ELR (cell line): ENCODE results near the gene FAM181A.
A peak's percentile ranks its signal among the peaks of the same experiment; 100 is the strongest.

Experiments used
- DNase-seq: peaks from one replicate; pipeline ENCODE4 v3.0.0-alpha.2; 2015; ENCODE audit warnings: low read depth

Gene FAM181A

DNA sequence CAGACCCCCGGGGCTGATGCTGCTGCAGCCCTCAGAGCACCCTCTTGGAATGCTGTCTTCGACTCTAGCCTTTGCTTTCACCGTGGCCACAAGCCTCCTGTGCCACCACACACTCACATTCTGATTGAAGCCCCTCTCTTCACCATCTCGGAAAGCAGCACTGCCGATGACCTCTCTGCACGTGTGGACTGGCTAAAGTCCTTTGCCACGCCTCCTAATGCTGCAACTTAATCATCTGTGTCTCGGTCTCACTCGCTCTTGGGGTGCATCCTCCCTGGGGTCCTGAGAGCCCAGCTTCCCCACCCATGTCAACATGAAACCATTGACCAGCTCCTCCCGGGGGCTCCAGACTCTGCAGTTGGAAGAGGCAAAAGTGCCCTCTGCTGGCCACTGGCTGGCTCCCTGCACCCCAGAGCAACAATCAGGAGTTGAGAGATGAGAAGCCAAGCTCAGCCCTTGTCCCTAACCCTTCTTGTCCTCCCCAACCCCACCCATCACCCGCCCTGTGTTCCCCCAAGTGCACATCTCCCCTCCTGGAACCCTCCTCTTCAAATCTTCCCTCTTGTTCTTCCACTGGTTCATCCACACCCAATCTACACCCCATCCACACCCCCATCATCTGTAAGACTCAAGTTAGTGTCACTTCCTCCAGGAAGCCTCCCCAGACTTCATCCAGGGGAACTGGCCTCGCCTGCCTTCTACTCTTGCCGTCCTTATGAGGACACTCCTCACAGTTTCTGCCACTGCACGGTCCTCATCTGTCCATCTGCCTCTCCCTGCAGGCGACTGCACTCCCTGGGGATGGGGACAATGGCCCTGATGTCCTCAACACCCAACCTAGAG lies 23.6 kb upstream of the FAM181A start:
- peak; percentile 39 for DNase-seq

DNA sequence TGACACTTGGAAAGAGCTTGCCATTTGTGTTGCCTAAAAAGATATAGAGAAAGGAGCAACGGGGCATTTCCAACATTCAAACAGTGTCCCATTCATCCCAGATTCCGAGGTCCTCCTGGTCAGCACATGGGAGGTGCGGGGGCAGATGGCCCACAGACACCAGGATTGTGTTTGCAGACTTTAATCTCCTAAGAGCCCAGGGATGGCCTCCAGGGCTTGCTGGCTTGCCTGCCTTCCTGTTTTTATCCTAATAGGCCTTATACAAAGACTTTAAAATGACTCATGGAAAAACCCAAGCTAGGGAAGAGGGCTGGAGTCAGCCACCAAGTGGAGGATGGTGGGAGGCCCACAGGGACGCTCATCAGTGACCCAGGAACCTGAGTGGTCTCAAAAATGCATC lies 21.5 kb upstream of the FAM181A start:
- DNase-seq: peak; percentile 31

DNA sequence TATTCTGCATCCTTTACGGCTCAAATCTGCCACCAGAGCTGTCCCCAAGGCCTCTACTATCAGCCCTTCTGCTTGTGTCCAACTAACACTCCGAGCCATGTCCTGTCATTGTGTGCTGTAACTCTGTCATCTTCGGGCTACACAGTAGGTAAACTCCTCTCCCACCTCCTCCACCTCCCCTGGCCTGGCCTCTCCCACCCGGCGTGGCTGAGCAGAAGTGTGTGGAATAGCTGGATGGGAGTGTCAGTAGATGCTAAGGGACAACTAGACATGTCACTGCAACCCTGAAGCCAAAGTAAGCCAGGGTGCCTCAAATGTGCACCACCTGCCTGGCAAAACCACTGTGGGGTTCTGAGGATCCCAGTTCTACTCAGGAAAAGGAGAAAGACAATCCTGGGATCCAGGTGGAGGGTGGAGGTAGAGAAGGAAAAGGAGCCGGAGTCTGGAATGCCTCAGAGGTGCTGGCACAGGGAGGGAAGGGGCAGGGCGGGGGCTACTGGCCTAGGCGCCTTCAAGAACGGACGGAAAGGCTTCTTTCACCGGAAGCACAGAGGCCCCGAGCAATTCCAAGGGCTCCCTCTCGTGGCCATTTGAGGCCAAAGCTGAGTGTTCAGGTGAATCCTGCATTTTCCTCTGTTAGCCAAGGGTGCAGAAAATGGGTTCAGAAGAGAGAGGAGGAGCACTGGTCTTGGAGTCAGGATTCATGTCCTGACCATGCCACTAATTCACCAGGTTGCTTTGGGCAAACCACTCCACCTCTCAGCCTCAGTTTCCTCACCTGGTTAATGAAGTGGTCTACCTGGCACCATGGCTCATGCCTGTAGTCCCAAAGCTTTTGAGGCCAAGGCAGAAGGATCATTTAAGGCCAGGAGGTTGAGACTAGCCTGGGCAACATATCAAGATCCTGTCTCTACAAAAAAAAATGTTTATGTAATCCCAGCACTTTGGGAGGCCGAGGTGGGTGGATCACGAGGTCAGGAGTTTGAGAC lies 20.5 kb upstream of the FAM181A start:
- DNase-seq: peak; percentile 75

DNA sequence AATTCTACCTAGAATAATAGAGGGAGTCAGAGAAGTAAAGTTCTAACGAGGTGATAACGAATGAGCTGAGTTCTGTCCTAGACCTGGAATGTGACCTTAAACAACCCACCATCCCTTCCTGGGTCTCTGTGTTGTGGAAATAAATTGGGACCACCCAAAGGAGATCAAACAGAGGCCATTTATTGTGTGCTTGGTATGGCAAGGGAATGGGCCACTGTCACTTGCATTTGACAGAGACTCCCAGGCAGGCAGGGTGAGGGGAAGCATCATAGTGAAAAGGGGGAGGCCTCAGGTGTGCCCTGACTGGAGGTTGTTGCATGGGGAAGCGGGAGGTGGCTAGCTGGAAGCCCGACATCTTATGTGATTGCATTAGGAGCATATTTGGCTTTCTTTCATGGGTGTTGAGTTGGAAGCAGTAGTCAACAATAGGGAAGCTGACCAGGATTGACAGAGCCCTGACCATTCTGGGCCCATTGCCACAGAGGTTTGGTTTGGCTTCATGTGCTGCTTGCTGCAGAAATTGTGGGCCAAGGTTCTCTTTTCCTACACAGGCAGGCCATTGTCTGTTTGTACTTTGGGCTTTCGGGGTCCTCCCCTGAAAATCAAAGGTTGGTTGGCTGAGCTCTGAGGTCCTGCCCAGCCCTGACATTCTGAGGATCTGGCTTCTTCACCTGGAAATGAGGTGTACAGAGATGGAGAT lies 17.6 kb upstream of the FAM181A start:
- no peak for DNase-seq

DNA sequence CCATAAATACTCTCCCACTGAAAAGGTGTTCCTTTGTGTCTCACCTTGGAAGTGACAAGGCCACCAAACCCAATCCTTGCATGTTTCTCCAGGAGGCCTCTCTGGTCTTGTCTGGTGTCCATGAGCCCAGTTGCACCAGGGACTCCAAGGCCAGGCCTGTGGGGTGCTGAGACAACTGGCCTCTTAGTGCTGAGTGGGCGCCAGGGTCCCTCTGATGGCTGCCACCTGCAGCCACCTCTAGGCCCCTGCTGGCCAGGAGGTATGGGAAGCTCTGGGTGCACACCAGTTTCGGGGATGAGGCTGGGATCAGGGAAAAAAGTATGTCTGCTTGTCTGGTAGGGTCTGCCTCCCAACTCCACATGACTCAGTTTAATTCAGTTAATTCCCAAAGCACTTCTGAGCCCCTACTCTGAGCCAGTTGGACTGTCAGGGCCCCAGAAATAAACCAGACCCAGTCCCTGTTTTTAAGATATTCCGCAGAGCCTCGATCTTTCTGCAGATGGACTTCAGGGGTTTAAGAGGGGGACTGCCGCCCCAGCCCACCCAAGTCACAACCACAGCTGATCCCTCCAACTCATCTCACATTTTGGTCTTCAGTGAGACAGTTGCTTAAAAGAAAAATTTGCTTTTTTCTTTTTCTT lies 15.0 kb upstream of the FAM181A start:
- DNase-seq: no peak

DNA sequence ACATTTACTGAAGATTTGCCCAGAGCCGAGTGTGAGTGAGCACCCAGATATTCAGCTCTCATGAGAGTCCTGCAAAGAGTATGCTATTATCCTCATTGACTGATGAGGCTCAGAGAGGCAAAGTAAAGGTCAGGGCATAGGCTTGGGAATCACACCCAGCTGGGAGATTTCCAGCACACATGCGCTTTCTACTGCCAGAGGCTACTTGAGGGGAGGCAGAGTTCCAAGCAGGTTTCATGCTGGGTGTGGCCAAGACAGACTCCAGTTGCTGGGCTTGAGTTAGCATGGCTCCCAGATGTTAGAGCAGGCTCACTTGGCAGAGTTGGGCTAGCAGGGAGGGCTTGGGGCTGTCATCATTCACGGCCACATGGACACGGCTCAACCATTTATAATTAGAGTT lies 14.4 kb upstream of the FAM181A start:
- DNase-seq: no peak

DNA sequence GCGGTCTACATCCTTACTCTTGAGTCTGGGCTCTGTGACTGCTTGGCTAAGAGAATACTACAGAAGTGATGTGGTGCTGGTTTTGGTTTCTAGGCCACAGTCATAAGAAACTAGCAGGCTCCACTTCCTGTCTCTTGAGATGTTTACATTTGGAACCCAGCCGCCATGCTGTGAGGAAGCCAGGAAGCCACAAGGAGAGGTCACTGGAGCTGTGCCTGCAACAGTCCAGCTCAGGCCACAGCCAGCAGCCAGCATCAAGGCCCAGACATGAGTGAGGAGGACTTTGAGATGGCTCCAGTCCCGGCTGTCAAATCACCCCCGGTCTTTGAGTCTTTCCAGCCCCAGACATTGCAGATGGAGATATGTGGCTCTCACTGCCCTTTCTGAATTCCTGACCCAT lies 12.9 kb upstream of the FAM181A start:
- DNase-seq: peak; percentile 23

DNA sequence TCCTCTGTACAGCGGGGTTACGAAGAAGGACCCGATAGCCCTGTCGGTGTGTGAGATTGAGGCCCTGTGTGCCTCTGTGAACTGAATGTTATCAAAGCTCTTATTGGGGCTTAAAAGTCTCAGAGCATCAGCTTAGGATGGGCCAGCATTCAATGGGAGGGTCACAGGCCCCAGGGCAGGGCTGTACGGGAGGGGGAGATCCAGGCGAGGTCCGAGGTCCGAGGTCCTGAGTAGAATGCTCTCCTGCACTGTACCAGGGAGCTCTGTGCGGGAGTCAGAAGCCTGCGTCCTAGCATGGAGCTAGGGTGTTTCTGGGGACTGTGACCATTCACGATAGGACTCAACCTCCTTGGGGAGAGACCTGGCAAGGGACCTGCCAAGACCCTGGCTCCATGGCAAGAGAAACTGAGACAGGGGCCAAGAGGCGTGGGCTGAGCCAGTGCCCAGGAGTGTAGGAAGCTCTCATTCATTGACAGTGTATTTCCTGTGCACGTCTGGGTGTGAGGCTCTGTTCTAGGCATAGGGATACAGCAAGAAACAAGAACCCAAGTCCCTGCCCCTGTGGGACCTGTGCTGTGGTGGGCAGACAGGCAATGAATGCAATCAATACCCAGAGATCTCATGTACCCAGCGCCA lies 12.0 kb upstream of the FAM181A start:
- no peak for DNase-seq

DNA sequence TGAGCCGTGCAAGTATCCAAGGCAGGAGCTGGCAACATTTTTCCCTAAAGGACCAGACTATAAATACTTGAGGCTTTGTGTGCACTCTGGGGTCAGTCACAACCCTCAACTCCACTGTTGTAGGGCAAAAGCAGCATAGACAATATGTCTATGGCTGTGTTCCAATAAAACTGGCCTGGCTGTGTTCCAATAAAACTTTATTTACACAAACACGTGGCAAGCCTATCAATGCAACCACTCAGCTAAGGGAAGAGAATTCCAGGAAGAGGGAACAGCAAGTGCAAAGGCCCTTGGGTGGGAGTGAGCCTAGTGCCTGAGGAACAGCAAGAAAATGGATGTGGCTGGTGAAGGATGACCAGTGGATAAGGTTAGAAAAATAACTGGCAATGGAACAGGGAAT lies 11.3 kb upstream of the FAM181A start:
- no peak for DNase-seq

DNA sequence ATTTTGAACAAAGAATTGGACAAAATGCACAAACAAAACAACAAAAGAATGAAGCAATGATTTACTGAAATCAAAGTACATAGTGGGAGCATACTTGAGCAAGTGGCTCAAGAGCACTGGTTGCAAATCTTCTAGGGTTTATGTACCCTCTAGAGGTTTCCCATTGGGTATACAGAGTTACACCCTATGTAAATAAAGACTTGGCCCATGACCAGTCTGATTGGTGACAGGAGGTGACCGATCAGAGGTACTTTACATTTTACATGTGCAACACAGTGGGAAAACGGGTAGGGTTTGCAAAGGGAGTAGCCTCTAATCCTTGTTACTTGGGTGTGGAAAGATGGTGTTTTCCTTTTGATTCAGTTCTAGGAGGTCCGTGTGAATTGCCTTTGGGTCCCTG lies 10.6 kb upstream of the FAM181A start:
- DNase-seq: no peak

DNA sequence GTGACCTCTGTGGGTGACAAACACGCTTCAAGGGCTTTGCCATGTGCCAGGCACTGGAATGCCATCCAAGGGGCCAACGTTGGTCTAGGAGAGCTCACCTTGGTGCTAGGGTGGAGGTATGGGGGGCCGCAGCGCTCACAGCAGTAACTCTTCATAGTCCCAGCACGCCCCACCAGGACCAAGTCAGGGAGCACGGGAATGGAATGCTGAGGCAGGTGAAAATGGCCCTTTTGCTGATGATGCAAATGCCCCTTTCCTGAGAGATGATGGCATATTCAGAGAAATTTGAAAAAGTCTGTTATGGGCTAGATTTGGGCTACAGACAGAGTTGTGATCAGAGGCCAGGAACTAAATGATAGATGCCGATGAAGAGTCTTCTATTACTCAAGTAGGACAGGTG lies 10.0 kb upstream of the FAM181A start:
- no peak for DNase-seq

DNA sequence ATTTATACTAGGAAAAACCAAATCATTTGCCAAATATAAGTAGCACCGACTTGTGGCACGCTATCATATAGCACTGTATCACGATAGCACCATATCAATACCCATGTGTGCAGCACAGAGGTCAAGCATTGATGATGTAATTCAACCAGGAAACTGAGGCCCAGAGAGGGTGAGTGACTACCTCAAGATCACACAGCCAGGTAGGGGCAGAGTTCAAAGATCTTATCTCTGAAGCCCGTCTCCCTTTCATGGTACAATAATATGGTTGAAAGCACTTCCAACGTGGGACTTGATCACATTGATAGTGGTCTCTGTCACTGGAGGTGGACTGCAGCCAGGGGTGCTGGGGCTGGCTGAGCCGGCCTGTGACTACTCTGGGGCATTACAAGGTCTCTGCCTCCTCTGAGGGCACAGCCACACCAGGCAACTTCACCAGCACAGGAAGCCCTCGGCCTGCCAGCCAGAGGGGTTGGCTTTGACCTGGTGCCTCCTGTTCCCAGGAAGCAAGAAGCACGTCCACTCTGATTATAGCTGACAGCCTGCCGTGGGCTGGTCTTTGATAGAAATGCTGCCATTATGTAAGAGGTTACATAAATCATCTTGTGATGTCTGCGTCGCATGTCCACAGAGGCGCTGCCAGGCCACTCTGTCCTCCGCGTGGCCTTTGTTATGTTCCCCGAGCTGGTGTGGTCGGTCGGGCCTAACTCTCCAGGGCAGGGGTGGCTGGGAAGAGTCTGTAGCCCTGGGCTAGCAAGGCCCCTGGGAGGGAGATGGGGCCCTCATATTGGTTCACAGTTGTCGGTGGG lies 5.9 kb upstream of the FAM181A start:
- DNase-seq: no peak

DNA sequence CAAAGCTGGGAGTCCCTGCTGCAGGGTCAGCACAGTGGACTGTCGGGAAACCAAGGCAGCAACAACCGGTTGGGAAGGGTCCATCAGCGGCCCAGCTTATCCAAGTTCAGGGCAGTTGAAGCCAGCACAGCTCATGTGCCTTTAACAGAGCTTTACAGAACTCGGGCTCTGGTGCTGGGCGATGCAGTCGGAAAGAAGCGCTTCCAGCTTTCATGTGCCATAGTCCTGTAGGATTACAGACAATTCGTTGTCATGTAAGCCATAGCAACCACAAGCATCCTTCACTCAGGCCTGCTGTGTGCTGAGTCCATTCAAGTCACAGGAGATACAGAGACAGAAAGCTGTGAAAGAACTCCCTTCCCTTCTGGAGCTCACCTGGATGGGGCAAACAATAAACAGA lies 3.5 kb upstream of the FAM181A start:
- DNase-seq: no peak

DNA sequence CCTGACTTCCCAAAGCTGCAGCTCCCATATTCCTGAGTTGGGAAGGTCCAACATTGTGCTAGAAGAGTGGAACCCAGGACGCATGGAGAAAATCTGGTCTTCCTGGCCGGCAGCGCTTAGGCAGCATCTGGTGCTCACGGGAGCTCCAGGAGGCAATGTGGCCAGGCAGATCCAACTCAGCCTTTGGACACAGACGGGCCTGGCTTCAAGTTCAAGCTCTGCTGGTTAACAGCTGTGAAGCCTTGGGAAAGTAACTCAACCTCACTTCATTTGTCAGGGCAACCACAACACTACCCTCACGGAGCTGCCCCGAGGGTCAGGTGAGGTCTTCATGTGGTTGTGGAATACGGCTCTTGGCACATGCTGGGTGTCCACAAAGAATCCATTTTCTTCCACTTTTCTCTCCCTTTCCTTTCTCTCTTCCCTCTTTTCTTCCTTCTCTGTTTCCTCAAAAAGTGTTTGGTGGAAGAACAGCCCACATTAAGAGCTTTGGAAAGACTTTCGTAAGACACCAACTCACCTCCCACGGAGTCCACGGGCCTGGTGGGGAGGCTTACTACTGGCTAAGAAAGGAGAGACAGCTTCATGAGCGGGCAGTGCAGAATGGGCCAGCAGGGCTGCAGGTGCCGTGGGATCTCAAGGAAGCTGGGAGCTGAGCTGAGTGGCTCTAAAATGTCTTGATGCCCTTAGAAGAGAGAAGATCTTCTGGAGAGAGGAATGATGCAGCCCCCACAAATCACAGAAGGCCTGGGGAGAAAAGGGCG lies 2.4 kb upstream of the FAM181A start:
- DNase-seq: no peak

DNA sequence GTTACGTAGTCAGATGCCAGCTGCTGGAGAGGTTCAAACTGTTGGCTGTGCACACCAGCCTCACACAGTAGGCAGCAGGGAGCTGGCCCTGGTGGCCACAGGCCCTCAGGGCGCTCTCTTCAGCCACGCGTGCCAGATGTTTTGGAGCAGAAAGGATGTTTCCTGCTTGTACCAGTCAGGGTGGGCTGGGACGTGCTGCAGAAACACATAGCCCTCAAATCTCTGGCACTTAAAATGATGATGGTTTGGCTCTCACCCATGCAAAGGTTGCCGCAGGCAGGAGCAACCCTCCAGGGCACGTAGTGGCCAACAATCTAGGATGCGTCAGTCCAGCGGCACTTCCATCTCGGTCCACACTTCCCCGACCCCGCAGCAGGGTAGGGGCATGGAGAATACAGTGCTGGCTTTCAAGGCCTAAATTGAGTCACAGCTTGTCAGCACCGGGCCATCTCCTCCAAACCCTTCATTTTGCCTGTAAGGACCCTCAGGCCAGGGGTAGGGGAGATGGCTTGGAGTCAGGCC lies 1.7 kb upstream of the FAM181A start:
- no peak for DNase-seq

DNA sequence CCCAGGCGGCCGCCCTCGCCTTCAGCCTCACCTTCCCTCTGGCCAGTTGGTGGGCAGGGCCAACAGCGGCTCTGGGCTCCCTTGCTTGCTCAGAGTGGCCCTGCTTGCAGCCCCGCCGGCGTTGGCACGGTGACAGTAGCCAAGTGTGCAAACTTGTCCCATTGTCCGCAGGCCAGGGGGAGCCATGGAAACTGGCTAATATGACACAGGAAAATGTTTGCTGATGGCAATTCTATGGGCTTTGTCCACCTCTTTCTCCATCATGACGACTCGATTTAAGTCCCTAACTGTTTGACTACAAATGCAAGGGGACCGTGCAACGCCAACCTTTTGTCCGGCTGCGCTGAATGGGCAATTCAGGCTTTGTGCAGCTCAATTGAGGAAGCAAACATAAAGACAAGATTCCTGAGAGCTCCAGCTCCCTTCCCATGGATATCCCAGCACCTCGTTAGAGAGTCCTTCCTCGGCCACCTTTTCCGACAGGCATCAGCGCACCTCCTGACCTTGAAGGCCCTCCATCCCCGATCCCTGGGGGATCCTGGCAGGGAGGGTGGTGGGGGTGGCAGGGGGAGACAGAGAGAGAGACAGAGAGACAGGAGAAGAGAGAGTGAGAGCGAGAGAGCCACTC lies 785 bp upstream of the FAM181A start:
- DNase-seq: no peak

DNA sequence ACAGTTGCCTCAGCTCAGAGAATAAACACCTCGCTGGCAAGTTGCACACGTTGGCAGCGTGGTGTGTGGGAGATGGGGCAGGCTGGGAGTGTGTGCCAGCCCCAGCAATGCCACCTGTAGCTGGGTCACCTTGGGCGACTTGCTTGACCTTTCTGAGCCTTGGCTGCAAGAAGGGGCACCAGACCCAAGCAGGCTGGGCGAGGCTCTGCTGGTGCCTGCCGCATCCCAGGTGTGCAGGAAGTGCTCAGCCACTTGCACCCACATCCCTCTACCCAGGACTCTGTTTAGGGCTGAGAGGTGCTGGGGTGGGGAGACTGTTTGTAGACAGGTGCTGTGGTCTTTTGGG lies 629 bp downstream of the FAM181A start:
- no peak for DNase-seq

DNA sequence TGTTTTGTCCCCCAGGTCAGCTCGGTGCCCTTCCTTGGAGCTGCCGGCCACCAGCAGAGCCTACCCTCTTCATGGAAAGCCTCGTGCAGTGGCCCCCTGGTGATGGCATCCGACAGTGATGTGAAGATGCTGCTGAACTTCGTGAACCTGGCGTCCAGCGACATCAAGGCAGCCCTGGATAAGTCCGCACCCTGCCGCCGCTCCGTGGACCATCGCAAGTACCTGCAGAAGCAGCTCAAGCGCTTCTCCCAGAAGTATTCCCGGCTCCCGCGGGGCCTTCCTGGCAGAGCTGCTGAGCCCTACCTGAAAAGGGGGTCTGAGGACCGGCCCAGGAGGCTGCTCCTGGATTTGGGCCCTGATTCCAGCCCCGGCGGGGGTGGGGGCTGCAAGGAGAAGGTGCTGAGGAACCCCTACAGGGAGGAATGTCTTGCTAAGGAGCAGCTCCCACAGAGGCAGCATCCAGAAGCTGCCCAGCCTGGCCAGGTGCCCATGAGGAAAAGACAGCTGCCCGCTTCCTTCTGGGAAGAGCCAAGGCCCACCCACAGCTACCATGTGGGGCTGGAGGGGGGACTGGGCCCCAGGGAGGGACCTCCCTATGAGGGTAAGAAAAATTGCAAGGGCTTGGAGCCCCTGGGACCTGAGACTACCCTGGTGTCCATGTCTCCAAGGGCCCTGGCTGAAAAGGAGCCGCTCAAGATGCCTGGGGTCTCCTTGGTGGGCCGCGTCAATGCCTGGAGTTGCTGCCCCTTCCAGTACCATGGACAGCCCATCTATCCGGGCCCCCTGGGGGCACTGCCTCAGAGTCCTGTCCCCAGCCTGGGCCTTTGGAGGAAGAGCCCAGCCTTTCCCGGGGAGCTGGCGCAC lies 1.3 kb downstream of the FAM181A start:
- no peak for DNase-seq
